ENCODE results near the gene MAP7D2.

Gene MAP7D2

GRCh38 chrX:20063716-20064351 lies 52.9 kb downstream of the MAP7D2 start:
- H3K36me3 ChIP-seq (ENCODE audit: control insufficient read depth, insufficient read depth, low read length), result no peaks in the 10 kb centered on the region
- no peak overlapping the region for H3K27ac ChIP-seq (ENCODE audit: low read depth, low read length)
- no peak overlapping the region for H3K9ac ChIP-seq (ENCODE audit: low read depth, low read length)
- no peak overlapping the region for H3K4me3 ChIP-seq (ENCODE audit: low read depth, low read length)
- H3K4me1 ChIP-seq (ENCODE audit: control insufficient read depth, insufficient read depth, low read length), result 0 out of 2 replicates have a peak, but pooled peaks cover 4% of the 10 kb centered on the region
- no peaks in the 10 kb centered on the region for H3K27me3 ChIP-seq (ENCODE audit: control insufficient read depth, insufficient read depth, low read length)
- no peaks in the 10 kb centered on the region for H3K9me3 ChIP-seq (ENCODE audit: control insufficient read depth, insufficient read depth, low read length)

GRCh38 chrX:20063153-20063552 lies 53.6 kb downstream of the MAP7D2 start:
- Histone ChIP-seq H3K27ac (ENCODE audit: low read depth, low read length) (no peak overlapping the region), H3K9ac (ENCODE audit: low read depth, low read length) (no peak overlapping the region), H3K27me3 (ENCODE audit: control insufficient read depth, insufficient read depth, low read length) (no peaks in the 10 kb centered on the region), H3K9me3 (ENCODE audit: control insufficient read depth, insufficient read depth, low read length) (no peaks in the 10 kb centered on the region), H3K36me3 (ENCODE audit: control insufficient read depth, insufficient read depth, low read length) (no peaks in the 10 kb centered on the region), H3K4me3 (ENCODE audit: low read depth, low read length) (no peak overlapping the region), H3K4me1 (ENCODE audit: control insufficient read depth, insufficient read depth, low read length) (0 out of 2 replicates have a peak, but pooled peaks cover 4% of the 10 kb centered on the region)

GRCh38 chrX:20061855-20062254 lies 54.9 kb downstream of the MAP7D2 start:
- H3K4me1 ChIP-seq (ENCODE audit: control insufficient read depth, insufficient read depth, low read length), result 0 out of 2 replicates have a peak, but pooled peaks cover 4% of the 10 kb centered on the region
- H3K27ac ChIP-seq (ENCODE audit: low read depth, low read length), result no peak overlapping the region
- no peak overlapping the region for H3K9ac ChIP-seq (ENCODE audit: low read depth, low read length)
- H3K27me3 ChIP-seq (ENCODE audit: control insufficient read depth, insufficient read depth, low read length), result no peaks in the 10 kb centered on the region
- no peaks in the 10 kb centered on the region for H3K36me3 ChIP-seq (ENCODE audit: control insufficient read depth, insufficient read depth, low read length)
- H3K9me3 ChIP-seq (ENCODE audit: control insufficient read depth, insufficient read depth, low read length), result no peaks in the 10 kb centered on the region
- H3K4me3 ChIP-seq (ENCODE audit: low read depth, low read length), result no peak overlapping the region

GRCh38 chrX:20060961-20061748 lies 55.6 kb downstream of the MAP7D2 start:
- Histone ChIP-seq H3K27me3 (ENCODE audit: control insufficient read depth, insufficient read depth, low read length) (no peaks in the 10 kb centered on the region), H3K27ac (ENCODE audit: low read depth, low read length) (no peak overlapping the region), H3K4me1 (ENCODE audit: control insufficient read depth, insufficient read depth, low read length) (0 out of 2 replicates have a peak, but pooled peaks cover 7% of the 10 kb centered on the region), H3K9me3 (ENCODE audit: control insufficient read depth, insufficient read depth, low read length) (no peaks in the 10 kb centered on the region), H3K4me3 (ENCODE audit: low read depth, low read length) (no peak overlapping the region), H3K9ac (ENCODE audit: low read depth, low read length) (no peak overlapping the region), H3K36me3 (ENCODE audit: control insufficient read depth, insufficient read depth, low read length) (no peaks in the 10 kb centered on the region)

GRCh38 chrX:20059467-20060128 lies 57.1 kb downstream of the MAP7D2 start:
- no peak overlapping the region for H3K4me3 ChIP-seq (ENCODE audit: low read depth, low read length)
- H3K27me3 ChIP-seq (ENCODE audit: control insufficient read depth, insufficient read depth, low read length), result no peaks in the 10 kb centered on the region
- 0 out of 2 replicates have a peak, but pooled peaks cover 7% of the 10 kb centered on the region for H3K4me1 ChIP-seq (ENCODE audit: control insufficient read depth, insufficient read depth, low read length)
- no peaks in the 10 kb centered on the region for H3K36me3 ChIP-seq (ENCODE audit: control insufficient read depth, insufficient read depth, low read length)
- no peak overlapping the region for H3K9ac ChIP-seq (ENCODE audit: low read depth, low read length)
- H3K9me3 ChIP-seq (ENCODE audit: control insufficient read depth, insufficient read depth, low read length), result no peaks in the 10 kb centered on the region
- no peak overlapping the region for H3K27ac ChIP-seq (ENCODE audit: low read depth, low read length)

- Histone ChIP-seq H3K27ac (ENCODE audit: low read depth, low read length) (no peak overlapping the region), H3K4me1 (ENCODE audit: control insufficient read depth, insufficient read depth, low read length) (0 out of 2 replicates have a peak, but pooled peaks cover 7% of the 10 kb centered on the region), H3K9me3 (ENCODE audit: control insufficient read depth, insufficient read depth, low read length) (no peaks in the 10 kb centered on the region), H3K9ac (ENCODE audit: low read depth, low read length) (no peak overlapping the region), H3K27me3 (ENCODE audit: control insufficient read depth, insufficient read depth, low read length) (no peaks in the 10 kb centered on the region), H3K36me3 (ENCODE audit: control insufficient read depth, insufficient read depth, low read length) (no peaks in the 10 kb centered on the region), H3K4me3 (ENCODE audit: low read depth, low read length) (no peak overlapping the region)
Observed at GRCh38 chrX:20057479-20057878, 59.2 kb downstream of the MAP7D2 start.

- Histone ChIP-seq H3K4me3 (ENCODE audit: low read depth, low read length) (no peak overlapping the region), H3K9ac (ENCODE audit: low read depth, low read length) (no peak overlapping the region), H3K27me3 (ENCODE audit: control insufficient read depth, insufficient read depth, low read length) (no peaks in the 10 kb centered on the region), H3K36me3 (ENCODE audit: control insufficient read depth, insufficient read depth, low read length) (no peaks in the 10 kb centered on the region), H3K4me1 (ENCODE audit: control insufficient read depth, insufficient read depth, low read length) (0 out of 2 replicates have a peak, but pooled peaks cover 7% of the 10 kb centered on the region), H3K9me3 (ENCODE audit: control insufficient read depth, insufficient read depth, low read length) (no peaks in the 10 kb centered on the region), H3K27ac (ENCODE audit: low read depth, low read length) (no peak overlapping the region)
Observed at GRCh38 chrX:20056704-20057103, 60.0 kb downstream of the MAP7D2 start.

GRCh38 chrX:20053537-20053936 lies 63.2 kb downstream of the MAP7D2 start:
- Histone ChIP-seq H3K4me1 (ENCODE audit: control insufficient read depth, insufficient read depth, low read length) (0 out of 2 replicates have a peak, but pooled peaks cover 3% of the 10 kb centered on the region), H3K27me3 (ENCODE audit: control insufficient read depth, insufficient read depth, low read length) (no peaks in the 10 kb centered on the region), H3K27ac (ENCODE audit: low read depth, low read length) (no peak overlapping the region), H3K4me3 (ENCODE audit: low read depth, low read length) (no peak overlapping the region), H3K9ac (ENCODE audit: low read depth, low read length) (no peak overlapping the region), H3K9me3 (ENCODE audit: control insufficient read depth, insufficient read depth, low read length) (no peaks in the 10 kb centered on the region), H3K36me3 (ENCODE audit: control insufficient read depth, insufficient read depth, low read length) (no peaks in the 10 kb centered on the region)

- Histone ChIP-seq H3K27ac (ENCODE audit: low read depth, low read length) (no peak overlapping the region), H3K9ac (ENCODE audit: low read depth, low read length) (no peak overlapping the region), H3K9me3 (ENCODE audit: control insufficient read depth, insufficient read depth, low read length) (no peaks in the 10 kb centered on the region), H3K36me3 (ENCODE audit: control insufficient read depth, insufficient read depth, low read length) (no peaks in the 10 kb centered on the region), H3K27me3 (ENCODE audit: control insufficient read depth, insufficient read depth, low read length) (no peaks in the 10 kb centered on the region), H3K4me3 (ENCODE audit: low read depth, low read length) (no peak overlapping the region), H3K4me1 (ENCODE audit: control insufficient read depth, insufficient read depth, low read length) (no peaks in the 10 kb centered on the region)
Observed at GRCh38 chrX:20046864-20047263, 69.8 kb downstream of the MAP7D2 start.

- no peaks in the 10 kb centered on the region for H3K4me1 ChIP-seq (ENCODE audit: control insufficient read depth, insufficient read depth, low read length)
- H3K36me3 ChIP-seq (ENCODE audit: control insufficient read depth, insufficient read depth, low read length), result no peaks in the 10 kb centered on the region
- H3K9ac ChIP-seq (ENCODE audit: low read depth, low read length), result no peak overlapping the region
- H3K4me3 ChIP-seq (ENCODE audit: low read depth, low read length), result no peak overlapping the region
- H3K27me3 ChIP-seq (ENCODE audit: control insufficient read depth, insufficient read depth, low read length), result no peaks in the 10 kb centered on the region
- H3K27ac ChIP-seq (ENCODE audit: low read depth, low read length), result no peak overlapping the region
- no peaks in the 10 kb centered on the region for H3K9me3 ChIP-seq (ENCODE audit: control insufficient read depth, insufficient read depth, low read length)
Observed at GRCh38 chrX:20046223-20046622, 70.5 kb downstream of the MAP7D2 start.

GRCh38 chrX:20042221-20042620 lies 74.5 kb downstream of the MAP7D2 start:
- Histone ChIP-seq H3K4me1 (ENCODE audit: control insufficient read depth, insufficient read depth, low read length) (no peaks in the 10 kb centered on the region), H3K27ac (ENCODE audit: low read depth, low read length) (no peak overlapping the region), H3K27me3 (ENCODE audit: control insufficient read depth, insufficient read depth, low read length) (no peaks in the 10 kb centered on the region), H3K9ac (ENCODE audit: low read depth, low read length) (no peak overlapping the region), H3K36me3 (ENCODE audit: control insufficient read depth, insufficient read depth, low read length) (no peaks in the 10 kb centered on the region), H3K9me3 (ENCODE audit: control insufficient read depth, insufficient read depth, low read length) (no peaks in the 10 kb centered on the region), H3K4me3 (ENCODE audit: low read depth, low read length) (no peak overlapping the region)
